Hepatocyte (in vitro differentiated cells): ENCODE results near the gene CBLB. TPM values are rescaled to one million over a fixed set of nuclear protein-coding genes. Genes with fewer than 3 reads are reported as not detected.

Source experiments
- DNase-seq: peaks from one replicate; pipeline ENCODE4 v3.0.0-alpha.2; 2016; ENCODE audit warnings: low spot score
- H2AFZ ChIP-seq: fragments of 200-600 bp; sonication (generic); 2 replicates; pipeline ENCODE4 v1.6.0; 2016; ENCODE audit warnings: antibody characterized with exemption, mild to moderate bottlenecking
- H3K27ac ChIP-seq: fragments of 200-600 bp; sonication (generic); 2 replicates; pipeline ENCODE4 v1.5.1; 2016; ENCODE audit warnings: mild to moderate bottlenecking
- H3K27me3 ChIP-seq: fragments of 200-600 bp; sonication (generic); 2 replicates; pipeline ENCODE4 v1.6.1; 2016
- H3K36me3 ChIP-seq: fragments of 200-600 bp; sonication (generic); replicated peaks from 2 replicates; pipeline ENCODE4 v1.5.1; 2016; ENCODE audit warnings: low read depth; ENCODE audit not compliant: insufficient read depth
- H3K4me1 ChIP-seq: fragments of 200-600 bp; sonication (generic); 2 replicates; pipeline ENCODE4 v1.5.1; 2016; ENCODE audit warnings: mild to moderate bottlenecking, moderate library complexity; ENCODE audit not compliant: insufficient read depth
- H3K4me2 ChIP-seq: fragments of 200-600 bp; sonication (generic); 2 replicates; pipeline ENCODE4 v1.6.0; 2016
- H3K4me3 ChIP-seq: fragments of 200-600 bp; sonication (generic); 2 replicates; pipeline ENCODE4 v1.5.1; 2016; ENCODE audit warnings: mild to moderate bottlenecking
- H3K79me2 ChIP-seq: fragments of 200-600 bp; sonication (generic); 2 replicates; pipeline ENCODE4 v1.6.0; 2017; ENCODE audit warnings: mild to moderate bottlenecking
- H3K9me2 ChIP-seq: fragments of 200-600 bp; sonication (generic); replicated peaks from 2 replicates; pipeline ENCODE4 v1.6.0; 2017; ENCODE audit warnings: mild to moderate bottlenecking; ENCODE audit not compliant: insufficient read depth
- H3K9me3 ChIP-seq: fragments of 200-600 bp; sonication (generic); 2 replicates; pipeline ENCODE4 v1.5.1; 2016; ENCODE audit warnings: low read depth, mild to moderate bottlenecking
- H4K20me1 ChIP-seq: fragments of 200-600 bp; sonication (generic); 2 replicates; pipeline ENCODE4 v1.6.0; 2016; ENCODE audit warnings: mild to moderate bottlenecking; ENCODE audit not compliant: insufficient read depth, poor library complexity, severe bottlenecking
- CTCF ChIP-seq: fragments of 200-600 bp; sonication (generic); IDR thresholded peaks from 2 replicates; pipeline ENCODE4 v1.5.1; 2016; ENCODE audit warnings: antibody characterized with exemption, mild to moderate bottlenecking; ENCODE audit not compliant: poor library complexity
- EZH2 ChIP-seq: fragments of 200-600 bp; sonication (generic); IDR thresholded peaks from 2 replicates; pipeline ENCODE4 v1.6.1; 2016; ENCODE audit warnings: antibody characterized with exemption, mild to moderate bottlenecking, borderline replicate concordance
- EZH2phosphoT487 ChIP-seq: fragments of 200-600 bp; sonication (generic); IDR thresholded peaks from one replicate; pipeline ENCODE4 v1.6.1; 2018; ENCODE audit warnings: antibody characterized with exemption, mild to moderate bottlenecking, low read depth, moderate library complexity; ENCODE audit not compliant: unreplicated experiment, severe bottlenecking
- WGBS: methylation state at CpG from one replicate; pipeline ENCODE4 v1.1.6; 2016; ENCODE audit warnings: low lambda C conversion rate; ENCODE audit errors: missing lambda C conversion rate; 5-methylcytosine and 5-hydroxymethylcytosine counted together
- polyA plus RNA-seq: library from polyadenylated mRNA; unstranded; fragments of >200 nt; fragmentation: Nextera tagmentation; extraction: Ambion mirVana; gene quantifications from 2 replicates; pipeline ENCODE4 v1.2.1, GENCODE V29; 2016
- total RNA-seq: library from RNA; depleted of rRNA; stranded (reverse); fragments of >200 nt; gene quantifications from 2 replicates; pipeline ENCODE4 v1.2.3, GENCODE V29; 2014

The CBLB gene
- total and polyA plus RNA-seq, 2 experiments from 2014 or later, result 22.6 to 56.0 TPM

- Histone ChIP-seq H3K4me3 (no peak overlapping the region), H3K9me2 (no peaks in the 10 kb centered on the region), H3K27ac (peak overlapping the region; percentile 36), H3K4me1 (no peaks in the 10 kb centered on the region), H3K27me3 (no peaks in the 10 kb centered on the region), H3K36me3 (no peaks in the 10 kb centered on the region), H3K9me3 (no peaks in the 10 kb centered on the region), H3K79me2 (peaks cover 86% of the 10 kb centered on the region), H4K20me1 (no peaks in the 10 kb centered on the region), H3K4me2 (no peak overlapping the region), H2AFZ (no peak overlapping the region)
- no peak for TF ChIP-seq CTCF
- TF ChIP-seq EZH2phosphoT487, result no peak
- TF ChIP-seq EZH2, result no peak
- WGBS, result 83% methylated on average over 2 of the region's 2 CpGs
- no peak for DNase-seq
These were observed 78.3 kb downstream of the CBLB start for GRCh38 chr3:105790534-105790933.

GRCh38 chr3:105788593-105788992 lies 80.2 kb downstream of the CBLB start:
- Histone ChIP-seq H3K79me2 (peaks cover 77% of the 10 kb centered on the region), H4K20me1 (no peaks in the 10 kb centered on the region), H3K9me3 (no peaks in the 10 kb centered on the region), H3K9me2 (no peaks in the 10 kb centered on the region), H2AFZ (no peak overlapping the region), H3K36me3 (no peaks in the 10 kb centered on the region), H3K4me1 (no peaks in the 10 kb centered on the region), H3K27ac (no peak overlapping the region), H3K4me2 (no peak overlapping the region), H3K4me3 (no peak overlapping the region), H3K27me3 (no peaks in the 10 kb centered on the region)
- WGBS, result 88% methylated on average over 3 of the region's 3 CpGs
- DNase-seq, result no peak
- no peak for TF ChIP-seq EZH2phosphoT487
- no peak for TF ChIP-seq EZH2
- TF ChIP-seq CTCF, result no peak

GRCh38 chr3:105787453-105787852 lies 81.4 kb downstream of the CBLB start:
- H3K4me2 ChIP-seq, result no peak overlapping the region
- H3K27me3 ChIP-seq, result no peaks in the 10 kb centered on the region
- WGBS, result 76% methylated on average over 2 of the region's 2 CpGs
- no peaks in the 10 kb centered on the region for H3K4me1 ChIP-seq
- H3K36me3 ChIP-seq, result no peaks in the 10 kb centered on the region
- peaks cover 70% of the 10 kb centered on the region for H3K79me2 ChIP-seq
- H3K4me3 ChIP-seq, result no peak overlapping the region
- no peak for TF ChIP-seq EZH2phosphoT487
- no peak for TF ChIP-seq EZH2
- no peak for TF ChIP-seq CTCF
- no peak for DNase-seq
- H3K9me3 ChIP-seq, result no peaks in the 10 kb centered on the region
- no peak overlapping the region for H3K27ac ChIP-seq
- H2AFZ ChIP-seq, result no peak overlapping the region
- no peaks in the 10 kb centered on the region for H4K20me1 ChIP-seq
- H3K9me2 ChIP-seq, result no peaks in the 10 kb centered on the region

GRCh38 chr3:105786990-105787389 lies 81.8 kb downstream of the CBLB start:
- DNase-seq, result no peak
- H3K4me2 ChIP-seq, result no peak overlapping the region
- H3K4me3 ChIP-seq, result no peak overlapping the region
- no peak overlapping the region for H2AFZ ChIP-seq
- no peaks in the 10 kb centered on the region for H3K36me3 ChIP-seq
- no peaks in the 10 kb centered on the region for H3K4me1 ChIP-seq
- H3K79me2 ChIP-seq, result peaks cover 69% of the 10 kb centered on the region
- H3K27me3 ChIP-seq, result no peaks in the 10 kb centered on the region
- H3K27ac ChIP-seq, result no peak overlapping the region
- 89% methylated on average over 1 of the region's 1 CpG for WGBS
- H3K9me2 ChIP-seq, result no peaks in the 10 kb centered on the region
- no peak for TF ChIP-seq EZH2phosphoT487
- no peak for TF ChIP-seq EZH2
- TF ChIP-seq CTCF, result no peak
- H4K20me1 ChIP-seq, result no peaks in the 10 kb centered on the region
- H3K9me3 ChIP-seq, result no peaks in the 10 kb centered on the region
